Stomach (tissue), 9 donors: ENCODE measurements around the gene ZFHX3. TPM values are rescaled to one million over a fixed set of nuclear protein-coding genes. Genes with fewer than 3 reads are reported as not detected.
A peak's percentile ranks its signal among the peaks of the same experiment; 100 is the strongest.

ENCODE experiments used
- DNase-seq, 2 donors: peaks; one replicate each; pipeline versions ENCODE4 v3.0.0 to v3.0.0-alpha.2; 2013 to 2019
- H3K27ac ChIP-seq, 5 donors: fragments of 200-600 bp in 4 of 5; sonication (generic) in 4 of 5; one replicate each; pipeline ENCODE4 v1.5.1; 2013 to 2019; ENCODE audit warnings: mild to moderate bottlenecking in 1 of 5, moderate library complexity in 1 of 5
- H3K27me3 ChIP-seq, 3 donors: fragments of 200-600 bp; sonication (generic); one replicate each; pipeline ENCODE4 v1.5.1; 2017 to 2019; ENCODE audit warnings: mixed run types in 1 of 3
- H3K36me3 ChIP-seq, 4 donors: fragments of 200-600 bp; sonication (generic); 1 replicate in 3 of 4; 2 replicates in 1 of 4; pipeline ENCODE4 v1.5.1; 2016 to 2019
- H3K4me1 ChIP-seq, 4 donors: fragments of 200-600 bp; sonication (generic); one replicate each; pipeline ENCODE4 v1.5.1; 2016 to 2019
- H3K4me3 ChIP-seq, 4 donors: fragments of 200-600 bp; sonication (generic) in 3 of 4; one replicate each; pipeline ENCODE4 v1.5.1; 2016 to 2019; ENCODE audit warnings: mild to moderate bottlenecking in 1 of 4
- H3K9me3 ChIP-seq, 4 donors: fragments of 200-600 bp; sonication (generic); one replicate each; pipeline ENCODE4 v1.5.1; 2016 to 2019
- EP300 ChIP-seq: sonication (generic); formaldehyde crosslinking; IDR thresholded peaks from one replicate; pipeline ENCODE4 v1.6.1; 2017; ENCODE audit warnings: antibody characterized with exemption
- POLR2A ChIP-seq, 4 donors: fragments of 450-650 bp; IDR thresholded peaks; one replicate each; pipeline ENCODE4 v1.6.1; 2016; ENCODE audit warnings: antibody characterized with exemption in 4 of 4, control low read depth in 2 of 4, mild to moderate bottlenecking in 1 of 4, moderate library complexity in 1 of 4
- POLR2AphosphoS5 ChIP-seq, 3 donors: sonication (generic); formaldehyde crosslinking; IDR thresholded peaks; one replicate each; pipeline ENCODE4 v1.6.1; 2016; ENCODE audit warnings: antibody characterized with exemption in 3 of 3
- WGBS, 5 donors: extraction: QIAGEN DNeasy Blood & Tissue Kit in 3 of 5; methylation state at CpG; one replicate each; pipeline versions ENCODE4 v1.1.5 to v1.1.7; 2013 to 2018; 5-methylcytosine and 5-hydroxymethylcytosine counted together
- intact Hi-C: fragments of 100-400 bp; cut with DNase I; formaldehyde crosslinking; loops from one replicate; pipeline ENCODE4 v1.15.1; 2023; ENCODE audit warnings: low total_unique reads
- polyA plus RNA-seq, 3 donors: library from polyadenylated mRNA; stranded (reverse); fragments of 200-250 nt; gene quantifications; one replicate each; pipeline ENCODE4 v1.2.3, GENCODE V29; 2013
- total RNA-seq, 5 donors: library from RNA; depleted of rRNA; stranded (reverse); fragments of >200 nt; gene quantifications; one replicate each; pipeline versions ENCODE4 v1.1.0 to v1.2.3, GENCODE V29; 2014 to 2016
- TF ChIP-seq, protein P1 (sequence below), 7 experiments: fragments of 450-650 bp in 4 of 7; fragments of 200-600 bp in 3 of 7; sonication (generic) in 3 of 7; IDR thresholded peaks; one replicate each; pipeline ENCODE4 v1.5.1; 2016 to 2019; ENCODE audit warnings: antibody characterized with exemption in 7 of 7, control low read depth in 2 of 7, mild to moderate bottlenecking in 1 of 7
- donor health status: healthy with polysubstance abuse.
- donor health status: Bipolar disorder and iron deficiency.
- donor health status: healthy.

Gene ZFHX3
- total and polyA plus RNA-seq, 8 donors, result 1.1 to 27.5 (median 11.8) TPM

DNA sequence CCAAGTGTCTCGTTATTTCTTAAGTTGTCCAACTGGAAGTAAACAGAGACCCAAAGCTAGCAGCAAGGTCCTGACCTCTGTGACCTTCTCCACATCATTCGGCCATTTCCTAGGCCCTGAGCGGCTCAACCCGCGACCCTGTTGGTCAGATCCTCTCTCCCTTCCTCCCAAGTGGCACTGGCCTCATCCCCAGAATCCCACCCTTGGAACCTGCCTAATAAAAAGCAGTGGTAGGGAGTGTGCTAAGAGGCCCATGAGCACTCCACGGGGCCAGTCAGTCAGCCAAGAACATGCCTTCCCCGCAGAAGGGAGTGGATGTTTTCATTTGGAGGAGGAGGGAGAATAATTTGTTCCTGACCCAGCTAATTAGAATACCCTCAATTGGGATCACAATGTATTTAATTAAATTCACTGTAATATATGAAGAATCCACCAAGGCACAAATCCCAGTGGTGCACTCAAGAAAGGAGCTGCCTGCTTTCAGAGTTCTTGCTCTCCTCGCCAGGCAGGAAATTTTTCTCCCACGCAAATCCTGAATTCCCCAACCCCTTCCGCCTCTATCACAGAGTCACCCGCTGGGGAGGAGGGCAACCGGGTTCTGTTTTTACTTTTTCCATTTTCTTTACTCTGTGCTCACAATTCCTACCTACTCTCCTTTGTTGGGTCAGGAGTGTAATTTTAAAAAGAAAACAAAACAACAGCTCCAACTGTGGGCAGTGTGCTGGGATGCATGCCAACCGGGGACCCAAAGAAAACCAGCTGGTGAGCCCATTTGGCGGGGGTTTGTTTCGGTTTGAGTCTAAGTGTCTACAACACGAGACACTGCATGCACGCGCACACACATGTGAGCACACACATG is 153.4 kb downstream of the ZFHX3 start:
- DNase-seq, result no peak
- no peaks in the 10 kb centered on the region for H3K9me3 ChIP-seq
- H3K27ac ChIP-seq, result peak overlapping the region in 1 of 5 donors; percentile 25
- intact Hi-C loops, result no loop called here
- no peak overlapping the region for H3K4me3 ChIP-seq
- TF ChIP-seq POLR2AphosphoS5 (IDR thresholded peaks at IDR 0.05) (no peak), POLR2A (IDR thresholded peaks at IDR 0.05) (no peak), EP300 (no peak)
- TF ChIP-seq, protein P1, sequence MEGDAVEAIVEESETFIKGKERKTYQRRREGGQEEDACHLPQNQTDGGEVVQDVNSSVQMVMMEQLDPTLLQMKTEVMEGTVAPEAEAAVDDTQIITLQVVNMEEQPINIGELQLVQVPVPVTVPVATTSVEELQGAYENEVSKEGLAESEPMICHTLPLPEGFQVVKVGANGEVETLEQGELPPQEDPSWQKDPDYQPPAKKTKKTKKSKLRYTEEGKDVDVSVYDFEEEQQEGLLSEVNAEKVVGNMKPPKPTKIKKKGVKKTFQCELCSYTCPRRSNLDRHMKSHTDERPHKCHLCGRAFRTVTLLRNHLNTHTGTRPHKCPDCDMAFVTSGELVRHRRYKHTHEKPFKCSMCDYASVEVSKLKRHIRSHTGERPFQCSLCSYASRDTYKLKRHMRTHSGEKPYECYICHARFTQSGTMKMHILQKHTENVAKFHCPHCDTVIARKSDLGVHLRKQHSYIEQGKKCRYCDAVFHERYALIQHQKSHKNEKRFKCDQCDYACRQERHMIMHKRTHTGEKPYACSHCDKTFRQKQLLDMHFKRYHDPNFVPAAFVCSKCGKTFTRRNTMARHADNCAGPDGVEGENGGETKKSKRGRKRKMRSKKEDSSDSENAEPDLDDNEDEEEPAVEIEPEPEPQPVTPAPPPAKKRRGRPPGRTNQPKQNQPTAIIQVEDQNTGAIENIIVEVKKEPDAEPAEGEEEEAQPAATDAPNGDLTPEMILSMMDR (IDR thresholded peaks at IDR 0.05), result no peak
- WGBS, 5 donors, result 78 to 91% (median 87%) methylated on average over 18 of the region's 18 CpGs
- H3K4me1 ChIP-seq, result peaks cover 0 to 16% (median 2%) of the 10 kb centered on the region in 4 donors
- peaks cover 3 to 14% (median 3%) of the 10 kb centered on the region in 4 donors for H3K36me3 ChIP-seq
- H3K27me3 ChIP-seq, result no peaks in the 10 kb centered on the region

DNA sequence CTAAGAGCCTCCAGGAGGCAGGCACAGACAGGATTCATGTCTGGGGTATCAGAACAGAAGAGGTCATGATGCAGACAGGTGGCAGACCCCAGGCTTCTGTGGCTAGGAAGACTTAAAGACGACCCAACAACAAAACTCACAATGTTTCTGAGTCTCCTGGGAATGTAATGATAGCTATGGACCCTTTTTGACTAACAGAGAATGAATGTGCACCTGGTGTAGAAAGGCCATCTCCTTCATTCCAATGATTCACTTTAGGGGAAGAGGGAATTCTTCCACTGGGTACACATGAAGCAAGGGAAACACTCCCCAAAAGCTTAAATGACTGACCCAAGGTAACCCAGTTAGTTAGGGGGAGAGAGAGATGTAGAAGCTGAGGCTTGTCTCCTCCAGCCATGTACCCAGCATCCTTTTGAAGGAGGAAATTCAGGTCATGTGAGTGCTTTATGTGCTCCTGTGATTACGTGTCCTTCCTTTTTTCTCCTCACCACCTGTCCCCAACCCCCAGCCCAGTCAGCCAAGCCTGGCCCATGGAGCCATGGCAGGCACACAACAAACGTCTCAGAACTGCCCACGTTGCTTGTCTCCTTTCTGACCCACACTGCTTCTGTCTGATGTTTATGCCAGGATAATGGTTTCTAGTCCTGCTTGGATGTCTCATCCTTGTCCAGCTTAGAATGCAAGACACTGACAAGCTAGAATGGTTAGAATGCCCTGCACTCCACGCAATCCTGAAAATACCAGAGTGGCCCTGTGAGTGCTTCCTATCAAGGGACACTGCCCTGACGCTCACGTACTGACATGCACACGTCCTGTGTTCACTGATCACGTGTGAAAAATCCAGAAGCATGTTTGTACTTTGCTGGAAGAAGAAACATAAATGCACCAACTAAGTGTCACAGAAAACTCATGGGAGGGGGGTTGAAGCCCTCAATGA is 156.4 kb downstream of the ZFHX3 start:
- TF ChIP-seq EP300 (no peak), POLR2AphosphoS5 (IDR thresholded peaks at IDR 0.05) (no peak), POLR2A (IDR thresholded peaks at IDR 0.05) (no peak)
- TF ChIP-seq, protein P1 (IDR thresholded peaks at IDR 0.05), result no peak
- no peaks in the 10 kb centered on the region for H3K9me3 ChIP-seq
- WGBS, 5 donors, result 72 to 80% (median 76%) methylated on average over 9 of the region's 9 CpGs
- H3K27me3 ChIP-seq, result no peaks in the 10 kb centered on the region
- no peak overlapping the region for H3K4me3 ChIP-seq
- peaks cover 24 to 43% (median 31%) of the 10 kb centered on the region in 4 donors for H3K36me3 ChIP-seq
- H3K4me1 ChIP-seq, result peaks cover 0 to 16% (median 2%) of the 10 kb centered on the region in 4 donors
- intact Hi-C loops, result no loop called here
- H3K27ac ChIP-seq, result no peak overlapping the region
- no peak for DNase-seq

DNA sequence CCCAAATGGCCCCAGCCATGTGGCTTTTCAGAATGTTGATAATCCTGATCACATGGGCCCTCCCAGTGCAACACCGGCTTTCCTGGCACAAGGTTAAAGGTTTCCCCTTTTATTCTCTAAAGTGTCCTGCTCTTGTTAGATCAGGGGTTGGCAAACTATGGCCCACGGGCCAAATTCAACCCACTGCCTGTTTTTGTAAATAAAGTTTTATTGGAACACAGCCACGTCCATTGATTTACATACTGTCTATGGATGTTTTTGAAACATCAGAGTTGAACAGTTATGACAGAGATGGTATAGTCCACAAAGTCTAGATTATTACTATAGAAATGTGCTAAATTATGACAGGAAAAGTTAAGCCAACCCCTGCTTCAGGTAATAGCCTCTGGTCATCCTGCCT is 157.3 kb downstream of the ZFHX3 start:
- intact Hi-C loops, result no loop called here
- no peak for TF ChIP-seq POLR2A (IDR thresholded peaks at IDR 0.05)
- TF ChIP-seq POLR2AphosphoS5 (IDR thresholded peaks at IDR 0.05), result no peak
- TF ChIP-seq EP300, result no peak
- TF ChIP-seq, protein P1 (IDR thresholded peaks at IDR 0.05), result no peak
- no peak overlapping the region for H3K4me3 ChIP-seq
- no peaks in the 10 kb centered on the region for H3K27me3 ChIP-seq
- H3K4me1 ChIP-seq, result peaks cover 0 to 16% (median 2%) of the 10 kb centered on the region in 4 donors
- H3K36me3 ChIP-seq, result peaks cover 24 to 53% (median 41%) of the 10 kb centered on the region in 4 donors
- WGBS, 5 donors, result 61 to 81% (median 74%) methylated on average over 3 of the region's 3 CpGs
- no peak for DNase-seq
- H3K9me3 ChIP-seq, result no peaks in the 10 kb centered on the region
- no peak overlapping the region for H3K27ac ChIP-seq
